ENCODE results near the gene CCNY.

Gene CCNY

GRCh38 chr10:35434533-35434932 is 98.2 kb downstream of the CCNY start:
- Histone ChIP-seq H3K9me3 (ENCODE audit: insufficient read depth, low read depth, low read length) (no peaks in the 10 kb centered on the region; the same call in 1 of the 2 replicates), H3K4me3 (ENCODE audit: low read length, poor library complexity, severe bottlenecking) (no peak overlapping the region), H4K20me1 (ENCODE audit: insufficient read depth, low read length, poor library complexity, severe bottlenecking) (peaks cover 33% of the 10 kb centered on the region), H2AFZ (ENCODE audit: low read length) (no peak overlapping the region), H3K4me1 (ENCODE audit: insufficient read depth, low read length, poor library complexity, severe bottlenecking) (peaks cover 29% of the 10 kb centered on the region), H3K9me2 (replicated peaks; ENCODE audit: low read depth, low read length) (no peaks in the 10 kb centered on the region), H3F3A (ENCODE audit: low read depth) (no peaks in the 10 kb centered on the region), H3K9ac (ENCODE audit: low read depth, low read length, poor library complexity, severe bottlenecking) (no peak overlapping the region), H3K4me2 (ENCODE audit: low read depth, low read length, poor library complexity, severe bottlenecking) (no peak overlapping the region), H3K36me3 (ENCODE audit: insufficient read depth, low read length) (0 out of 2 replicates have a peak, but pooled peaks cover 5% of the 10 kb centered on the region), H3K27me3 (ENCODE audit: insufficient read depth, low read length, poor library complexity, severe bottlenecking) (no peaks in the 10 kb centered on the region), H3K79me2 (ENCODE audit: insufficient read depth, low read length) (peaks cover 91% of the 10 kb centered on the region)
- TF ChIP-seq CTCF (conservative IDR thresholded peaks at IDR 0.05; ENCODE audit: low read length) (no peak), EZH2phosphoT487 (IDR thresholded peaks at IDR 0.05; ENCODE audit: borderline replicate concordance) (no peak)

- Histone ChIP-seq H3K9ac (ENCODE audit: low read depth, low read length, poor library complexity, severe bottlenecking) (no peak overlapping the region), H3K4me1 (ENCODE audit: insufficient read depth, low read length, poor library complexity, severe bottlenecking) (peaks cover 37% of the 10 kb centered on the region), H4K20me1 (ENCODE audit: insufficient read depth, low read length, poor library complexity, severe bottlenecking) (peaks cover 28% of the 10 kb centered on the region), H3K9me3 (ENCODE audit: insufficient read depth, low read depth, low read length) (no peaks in the 10 kb centered on the region; the same call in 1 of the 2 replicates), H3K79me2 (ENCODE audit: insufficient read depth, low read length) (peaks cover 96% of the 10 kb centered on the region), H3K4me3 (ENCODE audit: low read length, poor library complexity, severe bottlenecking) (no peak overlapping the region), H3F3A (ENCODE audit: low read depth) (no peaks in the 10 kb centered on the region), H3K4me2 (ENCODE audit: low read depth, low read length, poor library complexity, severe bottlenecking) (no peak overlapping the region), H3K9me2 (replicated peaks; ENCODE audit: low read depth, low read length) (no peaks in the 10 kb centered on the region), H2AFZ (ENCODE audit: low read length) (no peak overlapping the region), H3K27me3 (ENCODE audit: insufficient read depth, low read length, poor library complexity, severe bottlenecking) (no peaks in the 10 kb centered on the region), H3K36me3 (ENCODE audit: insufficient read depth, low read length) (0 out of 2 replicates have a peak, but pooled peaks cover 5% of the 10 kb centered on the region)
- TF ChIP-seq CTCF (conservative IDR thresholded peaks at IDR 0.05; ENCODE audit: low read length) (no peak), EZH2phosphoT487 (IDR thresholded peaks at IDR 0.05; ENCODE audit: borderline replicate concordance) (no peak)
Observed at GRCh38 chr10:35435824-35436223, 99.5 kb downstream of the CCNY start.

GRCh38 chr10:35437829-35438228 is 101.5 kb downstream of the CCNY start:
- peaks cover 14% of the 10 kb centered on the region for H4K20me1 ChIP-seq (ENCODE audit: insufficient read depth, low read length, poor library complexity, severe bottlenecking)
- no peak overlapping the region for H3K4me2 ChIP-seq (ENCODE audit: low read depth, low read length, poor library complexity, severe bottlenecking)
- H3K9ac ChIP-seq (ENCODE audit: low read depth, low read length, poor library complexity, severe bottlenecking), result no peak overlapping the region
- no peak for TF ChIP-seq CTCF (conservative IDR thresholded peaks at IDR 0.05; ENCODE audit: low read length)
- H3K36me3 ChIP-seq (ENCODE audit: insufficient read depth, low read length), result 0 out of 2 replicates have a peak, but pooled peaks cover 5% of the 10 kb centered on the region
- H3K4me1 ChIP-seq (ENCODE audit: insufficient read depth, low read length, poor library complexity, severe bottlenecking), result peaks cover 34% of the 10 kb centered on the region
- peaks cover 100% of the 10 kb centered on the region for H3K79me2 ChIP-seq (ENCODE audit: insufficient read depth, low read length)
- peaks cover 3% of the 10 kb centered on the region; the same call in 1 of the 2 replicates for H3K9me3 ChIP-seq (ENCODE audit: insufficient read depth, low read depth, low read length)
- no peaks in the 10 kb centered on the region for H3F3A ChIP-seq (ENCODE audit: low read depth)
- no peak overlapping the region for H2AFZ ChIP-seq (ENCODE audit: low read length)
- H3K9me2 ChIP-seq (replicated peaks; ENCODE audit: low read depth, low read length), result no peaks in the 10 kb centered on the region
- no peaks in the 10 kb centered on the region for H3K27me3 ChIP-seq (ENCODE audit: insufficient read depth, low read length, poor library complexity, severe bottlenecking)
- H3K4me3 ChIP-seq (ENCODE audit: low read length, poor library complexity, severe bottlenecking), result no peak overlapping the region

Data from Loucy (cell line).